ENCODE measurements around the gene MAML3.

Gene MAML3

GRCh38 chr4:139668658-139669201 lies 485.3 kb downstream of the MAML3 start:
- Mint-ChIP-seq H3K27ac (peak overlapping the region; percentile 60), H3K4me3 (no peak overlapping the region), H3K4me1 (peaks cover 64% of the 10 kb centered on the region), H3K9me3 (no peaks in the 10 kb centered on the region), H3K27me3 (ENCODE audit: low read depth, poor library complexity) (peaks cover 10% of the 10 kb centered on the region), H3K36me3 (ENCODE audit: low read depth) (peaks cover 5% of the 10 kb centered on the region)
- no peak for TF ChIP-seq CTCF (IDR thresholded peaks at IDR 0.05)
- no peak for DNase-seq

GRCh38 chr4:139668036-139668435 lies 485.9 kb downstream of the MAML3 start:
- Mint-ChIP-seq H3K4me1 (peaks cover 69% of the 10 kb centered on the region), H3K27ac (peak overlapping the region; percentile 92), H3K9me3 (no peaks in the 10 kb centered on the region), H3K4me3 (no peak overlapping the region), H3K36me3 (ENCODE audit: low read depth) (peaks cover 5% of the 10 kb centered on the region), H3K27me3 (ENCODE audit: low read depth, poor library complexity) (peaks cover 7% of the 10 kb centered on the region)
- DNase-seq: no peak
- no peak for TF ChIP-seq CTCF (IDR thresholded peaks at IDR 0.05)
